CD4-positive, alpha-beta memory T cell (primary cell): Measurements from ENCODE around the gene CUTA. TPM values are rescaled to one million over a fixed set of nuclear protein-coding genes. Genes with fewer than 3 reads are reported as not detected.
"Not testable (repeated sequence)": the region's sequence is repeated elsewhere in the genome, so short reads cannot be mapped to it uniquely, and the experiment has no call there.

Experiments
- CTCF ChIA-PET: fragments of 350-600 bp; sonication (Branson Sonifier 250); formaldehyde crosslinking; loops from one replicate; lab custom pipeline; 2021; ENCODE audit warnings: inconsistent platforms; ENCODE audit not compliant: partially characterized antibody; lab: Charles Lee
- POLR2A ChIA-PET: fragments of 350-600 bp; sonication (Branson Sonifier 250); formaldehyde crosslinking; loops from one replicate; lab custom pipeline; 2021; ENCODE audit not compliant: partially characterized antibody; lab: Charles Lee
- DNase-seq, 5 donors: peaks; one replicate each; pipeline versions ENCODE4 v3.0.0 to v3.0.0-alpha.2; 2020 to 2022; ENCODE audit warnings: mixed read lengths in 1 of 5
- H3K27ac ChIP-seq: one replicate; pipeline ENCODE4 v1.7.0; 2013; ENCODE audit warnings: low read depth, low read length
- H3K27me3 ChIP-seq: 2 replicates; pipeline ENCODE4 v1.7.0; 2013; ENCODE audit warnings: mild to moderate bottlenecking, low read length, moderate library complexity; ENCODE audit not compliant: insufficient read depth
- H3K36me3 ChIP-seq: 2 replicates; pipeline ENCODE4 v1.7.0; 2013; ENCODE audit warnings: mild to moderate bottlenecking, low read length, moderate library complexity; ENCODE audit not compliant: insufficient read depth
- H3K4me1 ChIP-seq: 2 replicates; pipeline ENCODE4 v1.7.0; 2013; ENCODE audit warnings: mild to moderate bottlenecking, low read length, moderate library complexity; ENCODE audit not compliant: insufficient read depth
- H3K4me3 ChIP-seq, 2 donors: one replicate each; pipeline ENCODE4 v1.7.0; 2013; ENCODE audit warnings: low read length in 2 of 2, mild to moderate bottlenecking in 1 of 2
- H3K9me3 ChIP-seq, 2 donors: one replicate each; pipeline ENCODE4 v1.7.0; 2013; ENCODE audit warnings: low read length in 2 of 2, control low read depth in 1 of 2; ENCODE audit not compliant: control insufficient read depth in 1 of 2
- H3K27ac Mint-ChIP-seq, 7 donors: one replicate each; pipeline ENCODE4 v1.8.0; 2020 to 2021; ENCODE audit warnings: mixed read lengths in 7 of 7, mild to moderate bottlenecking in 6 of 7, inconsistent platforms in 3 of 7, moderate library complexity in 3 of 7
- H3K27me3 Mint-ChIP-seq, 2 donors: one replicate each; pipeline ENCODE4 v1.8.0; 2020 to 2021; ENCODE audit warnings: mixed read lengths in 2 of 2
- H3K36me3 Mint-ChIP-seq, 2 donors: one replicate each; pipeline ENCODE4 v1.8.0; 2020 to 2021; ENCODE audit warnings: mixed read lengths in 2 of 2, inconsistent platforms in 1 of 2, mild to moderate bottlenecking in 1 of 2
- H3K4me1 Mint-ChIP-seq, 4 donors: one replicate each; pipeline ENCODE4 v1.8.0; 2020 to 2021; ENCODE audit warnings: mixed read lengths in 4 of 4, mild to moderate bottlenecking in 1 of 4
- H3K4me3 Mint-ChIP-seq, 8 donors: one replicate each; pipeline ENCODE4 v1.8.0; 2020 to 2021; ENCODE audit warnings: mixed read lengths in 8 of 8, mild to moderate bottlenecking in 7 of 8, moderate library complexity in 6 of 8, inconsistent platforms in 3 of 8
- H3K9me3 Mint-ChIP-seq, 8 donors: one replicate each; pipeline ENCODE4 v1.8.0; 2020 to 2021; ENCODE audit warnings: mixed read lengths in 8 of 8, mild to moderate bottlenecking in 5 of 8, inconsistent platforms in 3 of 8, moderate library complexity in 1 of 8
- intact Hi-C: fragments of 100-400 bp; cut with micrococcal nuclease; formaldehyde crosslinking; loops from one replicate; pipeline ENCODE4 v1.15.1; 2023
- polyA plus RNA-seq, 2 donors: library from polyadenylated mRNA; unstranded; fragments of 300-500 nt; fragmentation: Illumina TruSeq; gene quantifications; one replicate each; pipeline ENCODE4 v1.2.3, GENCODE V29; 2021
- total RNA-seq, 2 experiments: library from RNA; stranded (reverse); gene quantifications; one replicate each; pipeline ENCODE4 v1.2.3, GENCODE V29; 2021

Gene CUTA
- total and polyA plus RNA-seq, 4 experiments from 2014 or later = 210 to 407 (median 294) TPM

DNA sequence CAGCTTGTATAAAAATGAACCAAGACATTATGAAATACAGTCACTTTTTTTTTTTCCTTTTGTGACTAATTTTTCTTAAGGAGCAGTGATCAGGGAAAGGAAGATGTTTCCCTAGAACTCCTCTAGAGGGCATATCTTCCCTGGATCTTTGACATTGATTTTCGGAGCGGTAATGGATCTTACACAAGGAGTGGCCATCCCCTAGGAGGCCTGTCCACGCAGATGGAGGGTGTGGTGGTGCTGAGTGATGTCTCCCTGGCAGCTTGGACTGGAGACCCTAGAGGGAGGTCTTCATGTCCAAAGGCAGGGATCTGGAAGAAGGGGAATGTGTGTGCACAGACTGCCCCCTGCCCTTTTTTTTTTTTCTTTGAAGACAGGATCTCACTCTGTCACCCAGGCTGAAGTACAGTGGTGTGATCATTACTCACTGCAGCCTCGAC lies 33.3 kb downstream of the CUTA start:
- Mint-ChIP-seq H3K27ac (no peak overlapping the region), H3K4me1 (no peaks in the 10 kb centered on the region), H3K9me3 (no peaks in the 10 kb centered on the region), H3K36me3 (no peaks in the 10 kb centered on the region), H3K4me3 (no peak overlapping the region), H3K27me3 (no peaks in the 10 kb centered on the region)
- intact Hi-C loops = no loop called here
- no peaks in the 10 kb centered on the region for H3K27me3 ChIP-seq
- ChIA-PET POLR2A (no interaction called here), CTCF (interaction anchor here (0.7 kb wide), 1 partner anchor 17 kb away, joined by 4 read pairs; no protein-coding TSS in a partner anchor)
- H3K9me3 ChIP-seq = no peaks in the 10 kb centered on the region
- no peak overlapping the region for H3K4me3 ChIP-seq
- no peak overlapping the region for H3K27ac ChIP-seq
- no peaks in the 10 kb centered on the region for H3K36me3 ChIP-seq
- no peak for DNase-seq
- no peaks in the 10 kb centered on the region for H3K4me1 ChIP-seq

DNA sequence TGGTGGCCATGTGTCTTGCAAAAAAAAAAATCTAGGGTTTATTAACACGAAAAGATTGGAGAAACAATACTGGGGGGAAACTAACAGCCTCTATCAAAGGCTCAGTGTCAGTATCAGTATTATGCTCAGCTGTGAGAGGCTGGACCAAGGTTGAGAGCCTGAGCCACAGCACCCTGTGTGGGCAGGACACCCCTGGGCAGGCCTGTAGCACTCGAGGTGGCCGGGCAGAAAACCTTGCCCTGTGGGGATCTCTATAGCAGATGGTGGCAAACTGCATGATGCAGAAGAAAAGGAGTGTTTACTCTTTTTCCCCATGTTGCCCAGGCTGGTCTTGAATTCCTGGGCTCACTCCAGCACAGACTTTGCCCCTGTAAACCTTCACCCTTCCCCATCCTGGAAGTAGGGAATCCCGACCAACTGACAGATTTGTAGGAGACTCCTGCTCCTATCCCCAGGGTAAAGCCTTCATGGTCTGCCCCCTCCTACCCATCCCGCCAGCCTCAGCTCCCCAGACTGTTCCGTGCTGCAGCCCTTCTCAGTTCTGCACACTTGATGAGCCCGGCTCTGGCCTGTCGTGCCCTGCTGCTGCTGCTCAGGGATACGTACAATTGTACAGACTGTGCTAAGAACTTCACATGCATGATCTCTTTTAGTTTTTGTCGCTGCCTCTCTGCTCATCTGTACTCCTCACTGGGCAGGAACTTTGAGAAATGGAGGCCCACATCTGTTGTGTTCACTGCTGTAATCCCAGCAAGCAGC lies 34.3 kb downstream of the CUTA start:
- Mint-ChIP-seq H3K27ac (no peak overlapping the region), H3K4me3 (no peak overlapping the region), H3K4me1 (no peaks in the 10 kb centered on the region), H3K27me3 (no peaks in the 10 kb centered on the region), H3K9me3 (no peaks in the 10 kb centered on the region), H3K36me3 (no peaks in the 10 kb centered on the region)
- no peak overlapping the region for H3K27ac ChIP-seq
- H3K4me1 ChIP-seq = no peaks in the 10 kb centered on the region
- ChIA-PET POLR2A (no interaction called here), CTCF (no interaction called here)
- H3K4me3 ChIP-seq = no peak overlapping the region
- H3K9me3 ChIP-seq = no peaks in the 10 kb centered on the region
- no peaks in the 10 kb centered on the region for H3K36me3 ChIP-seq
- intact Hi-C loops = no loop called here
- no peaks in the 10 kb centered on the region for H3K27me3 ChIP-seq
- DNase-seq = no peak

DNA sequence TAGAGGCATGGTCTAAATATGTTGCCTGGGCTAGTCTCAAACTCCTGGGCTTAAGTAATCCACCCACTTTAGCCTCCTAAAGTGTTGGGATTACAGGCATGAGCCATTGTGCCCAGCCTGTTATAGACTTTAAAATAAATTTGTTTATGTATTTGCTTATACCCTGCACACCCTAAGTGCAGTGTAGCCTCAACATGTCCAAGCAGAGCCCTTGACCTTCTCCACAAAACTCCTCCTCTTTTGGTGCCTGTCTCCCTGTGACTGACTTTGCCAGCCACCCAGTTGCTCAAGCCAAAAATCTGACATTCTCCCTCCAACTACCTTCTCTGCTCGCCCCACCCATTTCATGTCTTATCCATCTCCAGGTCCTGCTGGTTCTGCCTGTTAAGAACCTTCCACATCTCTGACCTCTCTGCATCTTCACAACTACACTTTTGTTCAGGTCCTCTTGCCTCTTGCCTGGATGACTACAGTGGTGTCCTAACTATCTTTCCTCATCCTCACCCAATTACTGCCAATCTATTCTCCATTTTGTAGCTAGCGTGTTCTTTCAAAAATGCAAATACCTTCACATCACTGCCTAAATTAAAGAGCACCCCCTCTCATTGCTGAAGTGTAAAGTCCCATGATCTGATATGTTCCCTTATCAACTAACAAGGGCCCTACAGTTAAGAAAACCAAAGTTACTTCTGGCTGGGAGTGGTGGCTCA lies 37.5 kb downstream of the CUTA start:
- POLR2A ChIA-PET = no interaction called here
- no peak overlapping the region for H3K27ac ChIP-seq
- Mint-ChIP-seq H3K36me3 (no peaks in the 10 kb centered on the region), H3K27ac (no peak overlapping the region), H3K27me3 (no peaks in the 10 kb centered on the region), H3K4me1 (peaks cover 0 to 4% (median under 1%) of the 10 kb centered on the region in 4 donors), H3K4me3 (no peak overlapping the region), H3K9me3 (no peaks in the 10 kb centered on the region)
- no peaks in the 10 kb centered on the region for H3K36me3 ChIP-seq
- no peaks in the 10 kb centered on the region for H3K27me3 ChIP-seq
- CTCF ChIA-PET = interaction anchor here (0.5 to 1.6 kb wide), 2 partner anchors 10 to 182 kb away, joined by 3 to 4 read pairs; no protein-coding TSS in a partner anchor
- intact Hi-C loops = no loop called here
- DNase-seq = no peak
- peaks cover under 1% of the 10 kb centered on the region for H3K4me1 ChIP-seq
- H3K9me3 ChIP-seq = no peaks in the 10 kb centered on the region
- no peak overlapping the region for H3K4me3 ChIP-seq

DNA sequence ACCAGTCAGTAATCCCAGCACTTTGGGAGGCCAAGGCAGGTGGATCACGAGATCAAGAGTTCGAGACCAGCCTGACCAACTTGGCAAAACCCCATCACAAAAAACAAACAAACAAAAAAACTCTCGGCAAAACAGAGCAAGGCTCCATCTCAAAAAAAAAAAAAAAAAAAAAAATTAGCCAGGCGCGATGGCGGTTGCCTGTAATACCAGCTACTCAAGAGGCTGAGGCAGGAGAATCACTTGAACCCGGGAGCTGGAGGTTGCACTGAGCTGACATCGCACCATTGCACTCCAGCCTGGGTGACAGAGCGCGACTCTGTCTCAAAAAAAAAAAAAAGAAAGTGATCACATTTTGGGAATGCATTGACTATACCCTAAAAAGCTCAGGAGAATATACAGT lies 38.7 kb downstream of the CUTA start:
- H3K36me3 ChIP-seq, H3K27ac ChIP-seq, H3K9me3 Mint-ChIP-seq, H3K27me3 ChIP-seq, H3K27ac Mint-ChIP-seq, intact Hi-C loops, H3K27me3 Mint-ChIP-seq, H3K36me3 Mint-ChIP-seq, DNase-seq, H3K4me1 Mint-ChIP-seq, H3K4me3 ChIP-seq, H3K9me3 ChIP-seq, POLR2A ChIA-PET, H3K4me3 Mint-ChIP-seq: not testable (repeated sequence)
- CTCF ChIA-PET = interaction anchor here (1.5 kb wide), 1 partner anchor 11 kb away, joined by 6 read pairs; no protein-coding TSS in a partner anchor
- peaks cover 13% of the 10 kb centered on the region for H3K4me1 ChIP-seq

DNA sequence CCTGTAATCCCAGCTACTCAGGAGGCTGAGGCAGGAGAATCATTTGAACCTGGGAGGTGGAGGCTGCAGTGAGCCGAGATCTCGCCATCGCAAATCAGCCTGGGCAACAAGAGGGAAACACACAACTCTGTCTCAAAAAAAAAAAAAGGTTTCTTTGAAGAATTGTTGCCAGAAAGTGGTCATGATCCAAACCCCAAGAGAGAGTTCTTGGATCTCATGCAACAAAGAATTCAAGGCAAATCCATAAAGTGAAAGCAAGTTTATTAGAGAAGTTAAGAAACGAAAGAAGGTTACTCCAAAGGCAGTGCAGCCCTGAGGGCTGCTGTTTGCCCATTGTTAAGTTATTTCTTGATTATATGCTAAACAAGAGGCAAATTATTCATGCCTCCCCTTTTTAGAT lies 40.7 kb downstream of the CUTA start:
- no peak for DNase-seq
- Mint-ChIP-seq H3K4me3 (no peak overlapping the region), H3K9me3 (no peaks in the 10 kb centered on the region), H3K27me3 (no peaks in the 10 kb centered on the region), H3K4me1 (peaks cover 7 to 11% (median 11%) of the 10 kb centered on the region in 4 donors), H3K27ac (no peak overlapping the region), H3K36me3 (no peaks in the 10 kb centered on the region)
- intact Hi-C loops = no loop called here
- Histone ChIP-seq H3K9me3 (no peaks in the 10 kb centered on the region), H3K4me3 (no peak overlapping the region), H3K4me1 (peaks cover 18% of the 10 kb centered on the region), H3K36me3 (no peaks in the 10 kb centered on the region), H3K27me3 (no peaks in the 10 kb centered on the region), H3K27ac (no peak overlapping the region)
- POLR2A ChIA-PET = no interaction called here
- CTCF ChIA-PET = no interaction called here

DNA sequence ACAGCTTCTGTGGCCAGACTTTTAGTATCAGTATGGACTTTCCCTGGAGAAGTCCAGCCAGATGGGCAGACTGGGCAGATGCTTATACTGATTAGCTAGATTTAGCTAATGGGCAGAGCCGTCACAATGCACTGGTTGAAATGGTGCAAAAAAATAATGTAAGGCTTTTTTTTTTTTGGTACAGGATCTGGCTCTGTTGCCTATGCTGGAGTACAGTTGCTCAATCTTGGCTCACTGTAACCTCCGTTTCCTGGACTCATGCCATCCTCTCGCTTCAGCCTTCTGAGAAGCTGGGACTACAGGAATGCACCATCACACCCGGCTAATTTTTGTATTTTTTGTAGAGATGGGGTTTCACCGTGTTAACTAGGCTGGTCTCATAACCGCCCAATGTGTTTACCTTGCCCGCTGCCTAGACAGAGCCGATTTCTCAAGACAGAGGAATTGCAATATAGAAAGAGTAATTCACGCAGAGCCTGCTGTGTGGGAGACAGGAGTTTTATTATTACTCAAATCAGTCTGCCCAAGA lies 42.7 kb downstream of the CUTA start:
- Histone ChIP-seq H3K36me3 (no peaks in the 10 kb centered on the region), H3K4me1 (peaks cover 18% of the 10 kb centered on the region), H3K9me3 (no peaks in the 10 kb centered on the region), H3K27me3 (no peaks in the 10 kb centered on the region), H3K4me3 (no peak overlapping the region), H3K27ac (no peak overlapping the region)
- Mint-ChIP-seq H3K9me3 (no peaks in the 10 kb centered on the region), H3K36me3 (no peaks in the 10 kb centered on the region), H3K27ac (peak overlapping the region in 4 of 7 donors; percentile 3 to 54 (median 26)), H3K4me3 (no peak overlapping the region), H3K27me3 (no peaks in the 10 kb centered on the region), H3K4me1 (peaks cover 7 to 11% (median 11%) of the 10 kb centered on the region in 4 donors)
- intact Hi-C loops = no loop called here
- ChIA-PET CTCF (no interaction called here), POLR2A (no interaction called here)
- DNase-seq = no peak
